HG02852 (cell line): ENCODE data around the gene BCOR.

ENCODE experiments used
- ATAC-seq: cut with Tn5 transposase; IDR thresholded peaks from one replicate; pipeline ENCODE4 v1.9.1; 2021; ENCODE audit warnings: mild to moderate bottlenecking, moderate library complexity; ENCODE audit not compliant: unreplicated experiment

The BCOR gene

GRCh38 chrX:40097504-40098263 lies at the start of gene BCOR:
TSS of gene BCOR (minus strand) at chrX:40097958. CDS start at chrX:40077929, 20,029 bp downstream.
- ATAC-seq = no peak

DNA sequence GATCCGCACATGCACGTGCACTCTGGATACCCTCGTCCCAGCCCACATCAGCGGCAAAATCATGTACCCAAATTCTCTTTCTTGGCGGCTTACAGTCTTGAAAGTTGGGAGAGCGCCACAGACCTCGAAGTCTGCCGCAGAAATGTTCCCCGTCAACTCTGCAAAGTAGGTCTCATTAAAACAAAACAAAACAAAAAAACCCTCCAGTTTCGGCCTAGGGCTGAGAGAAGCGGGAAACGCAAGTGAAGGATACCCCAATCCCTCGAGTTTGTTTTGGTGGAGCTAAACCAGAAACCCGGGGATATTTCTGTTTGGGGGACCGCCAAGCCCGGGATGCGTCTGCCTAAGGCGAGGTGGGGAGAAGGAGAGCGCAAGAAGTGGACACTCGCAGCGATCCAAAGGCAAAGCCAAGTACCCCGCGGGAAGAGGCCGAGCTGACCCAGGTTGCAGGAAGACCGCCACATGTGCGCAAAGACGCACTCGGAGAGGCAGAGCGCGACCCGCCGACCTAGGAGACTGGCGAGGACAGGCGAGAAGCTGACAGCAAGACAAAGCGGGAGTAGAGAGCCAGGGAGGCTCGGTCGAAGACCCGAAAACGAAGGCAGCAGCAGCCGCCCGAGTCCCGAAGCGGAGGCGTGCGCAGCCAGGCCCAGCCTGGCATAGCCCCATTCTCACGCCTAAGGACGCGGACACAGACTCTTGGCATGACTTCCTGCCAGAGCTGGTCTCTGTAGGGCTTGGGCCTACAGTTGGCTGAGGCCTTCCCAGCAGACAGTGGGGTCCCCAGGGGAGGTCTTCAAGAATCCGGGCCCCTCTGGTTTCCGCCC lies 49.6 kb upstream of the BCOR start:
- no peak for ATAC-seq

DNA sequence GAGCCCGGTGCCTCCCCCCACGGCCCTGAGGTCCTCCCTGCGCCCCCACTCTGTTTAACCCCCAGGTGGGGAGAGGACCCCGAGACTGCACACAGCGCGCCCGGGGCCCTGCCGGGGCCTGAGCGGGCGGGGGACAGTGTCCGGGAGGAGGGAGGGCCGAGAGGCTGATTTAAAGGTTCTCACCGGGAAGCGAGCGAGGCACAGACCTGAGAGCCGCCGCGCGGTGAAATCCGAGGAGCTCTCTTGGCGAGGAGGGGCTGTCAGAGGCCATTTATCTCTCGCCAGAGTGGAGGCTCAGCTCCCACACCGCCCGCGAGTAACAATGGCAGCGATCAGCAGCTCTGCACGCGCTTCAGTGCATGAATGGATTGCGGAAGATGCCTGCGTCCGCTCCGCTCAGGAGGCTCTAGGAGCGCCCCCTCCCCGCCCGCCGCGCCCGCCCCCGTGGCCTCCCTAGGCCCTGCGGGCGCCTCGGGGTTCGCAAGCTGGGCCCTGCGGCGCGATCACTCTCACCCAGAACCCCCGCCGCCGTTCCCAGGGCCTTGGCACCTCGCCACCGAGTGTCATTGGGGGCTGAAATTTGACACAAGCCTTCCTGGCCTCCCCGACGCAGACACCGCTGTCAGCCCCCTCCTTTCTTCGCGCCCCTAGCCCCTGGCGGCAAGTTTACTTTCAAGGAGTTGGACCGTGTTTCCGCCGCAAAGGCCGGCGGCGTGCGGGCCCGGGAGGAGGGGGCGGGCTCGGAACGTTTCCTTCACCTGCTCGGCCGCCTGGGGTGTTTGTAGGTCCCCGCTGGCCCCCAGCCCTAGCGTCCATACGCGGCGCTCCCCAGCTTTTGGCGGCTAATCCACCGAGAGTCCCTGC lies 48.7 kb upstream of the BCOR start:
- peak; percentile 45 for ATAC-seq

DNA sequence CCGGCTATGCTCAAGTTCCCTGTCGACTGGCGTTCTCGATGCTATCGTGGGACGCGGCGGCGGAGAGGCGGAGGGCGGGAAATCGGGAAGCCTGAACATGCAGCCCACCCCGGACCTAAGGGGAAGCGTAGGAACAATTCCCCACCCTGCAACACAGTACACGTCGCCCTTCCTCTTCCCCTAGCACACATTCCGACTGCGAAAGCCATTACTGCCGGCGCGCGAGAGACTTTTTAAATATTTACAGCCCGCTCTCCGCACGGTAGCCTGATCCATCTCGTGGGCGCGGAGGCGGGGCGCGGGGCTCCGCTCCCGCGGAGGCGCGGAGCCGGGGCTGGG lies 48.1 kb upstream of the BCOR start:
- peak; percentile 24 for ATAC-seq

DNA sequence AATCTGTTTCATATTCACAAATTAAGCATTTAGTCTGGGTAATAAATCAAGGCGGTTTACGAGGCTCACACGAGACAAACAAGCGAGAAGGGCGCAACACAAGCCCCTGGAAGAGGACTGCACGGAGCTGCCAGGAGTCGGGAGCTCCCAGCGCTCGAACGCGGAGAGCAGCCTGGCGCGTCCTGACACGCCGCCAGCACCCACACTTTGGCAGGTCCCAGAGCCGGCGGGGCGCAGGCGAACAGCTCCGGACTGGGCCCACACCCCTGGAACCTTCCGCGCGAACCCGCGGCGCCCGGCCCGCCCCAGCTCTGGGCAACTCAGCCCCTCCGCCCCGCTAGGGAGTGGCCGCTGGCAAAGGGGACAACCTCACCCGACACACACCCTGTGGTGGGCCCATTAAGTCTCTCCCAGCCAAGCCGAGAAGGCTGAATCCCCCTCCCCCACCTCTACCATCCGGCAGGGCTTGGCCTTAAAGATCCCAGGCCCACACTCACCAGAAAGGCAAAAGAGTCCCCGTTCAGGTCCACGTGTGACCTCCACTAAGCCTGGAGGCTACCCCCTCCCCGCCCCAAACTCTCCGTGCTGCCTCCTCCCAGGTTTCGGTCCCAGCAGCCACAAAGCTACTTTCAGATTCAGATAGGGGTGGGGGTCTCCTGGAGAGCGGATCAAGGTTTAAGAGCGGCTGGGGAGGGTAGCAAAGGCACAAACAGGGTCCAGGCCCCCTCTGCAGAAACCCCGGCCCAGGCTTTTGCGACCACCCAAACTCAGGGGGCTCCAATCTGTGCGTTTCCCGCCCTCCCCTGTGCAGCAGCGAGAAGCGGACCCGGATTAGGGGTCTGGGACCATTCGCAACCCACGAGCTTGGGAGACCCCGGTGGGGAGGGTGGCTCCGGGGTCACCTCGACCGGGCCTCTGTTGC lies 47.5 kb upstream of the BCOR start:
- no peak for ATAC-seq

- ATAC-seq = no peak
These were observed 46.8 kb upstream of the BCOR start for GRCh38 chrX:40144576-40144975.

- ATAC-seq = no peak
These were observed 46.2 kb upstream of the BCOR start for GRCh38 chrX:40143987-40144386.

DNA sequence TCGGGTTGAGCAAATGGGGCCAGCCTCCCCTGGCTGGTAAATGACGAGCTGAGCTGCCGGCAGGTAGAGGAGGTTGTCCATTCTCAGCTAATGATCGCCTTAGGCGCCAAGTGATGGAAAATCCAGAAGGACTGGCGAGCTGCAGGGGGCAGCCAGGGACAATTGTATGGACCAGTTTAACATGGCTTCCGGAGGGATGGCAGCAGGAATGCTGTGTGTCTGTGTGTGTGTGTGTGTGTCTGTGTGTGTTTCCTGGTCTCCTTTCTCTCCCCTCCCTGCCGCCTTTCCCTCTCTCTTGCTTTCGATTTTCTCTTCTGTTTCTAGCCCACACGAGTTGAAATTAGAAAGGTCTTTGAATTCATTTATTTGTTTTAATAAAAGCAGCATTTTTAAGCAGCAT lies 45.2 kb upstream of the BCOR start:
- no peak for ATAC-seq

- no peak for ATAC-seq
These were observed 44.7 kb upstream of the BCOR start for GRCh38 chrX:40142417-40142816.

DNA sequence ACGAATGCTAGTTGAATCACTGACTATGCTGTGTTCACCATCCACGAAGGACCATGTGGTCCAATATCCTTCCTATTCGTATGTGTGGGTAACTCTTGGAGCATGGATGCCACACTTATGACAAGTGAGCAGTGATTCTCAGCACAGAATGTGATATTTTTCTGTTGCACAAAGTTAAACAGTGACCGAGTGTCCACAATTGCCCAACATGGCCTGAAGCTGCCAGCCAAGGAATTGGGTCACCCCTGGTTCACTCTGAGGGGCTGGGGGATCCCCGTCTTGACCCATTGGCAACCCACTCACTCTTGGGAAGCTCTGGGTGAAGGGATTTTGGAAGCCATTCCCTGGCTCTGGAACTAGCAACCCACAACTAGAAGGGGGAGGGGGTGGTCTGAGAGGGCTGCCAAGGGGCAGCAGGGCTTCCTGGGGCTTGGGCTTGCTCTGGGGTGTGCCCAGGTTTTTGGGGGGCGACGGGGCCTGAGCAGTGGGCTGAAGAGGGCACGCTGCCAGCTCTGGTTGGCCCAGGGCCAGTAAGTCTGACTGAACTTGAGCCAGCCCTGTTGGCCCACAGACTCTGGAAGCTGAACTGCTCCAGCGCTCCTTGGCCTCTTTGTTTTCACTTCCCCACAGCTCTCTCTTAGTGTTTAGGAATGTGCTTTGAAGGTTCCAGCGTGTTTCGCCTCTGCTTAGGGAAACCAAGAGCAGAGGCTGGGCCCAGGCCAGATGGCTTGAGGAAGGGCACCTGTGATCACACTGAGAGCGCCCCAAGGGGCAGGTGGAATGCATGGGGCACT lies 43.1 kb upstream of the BCOR start:
- no peak for ATAC-seq

DNA sequence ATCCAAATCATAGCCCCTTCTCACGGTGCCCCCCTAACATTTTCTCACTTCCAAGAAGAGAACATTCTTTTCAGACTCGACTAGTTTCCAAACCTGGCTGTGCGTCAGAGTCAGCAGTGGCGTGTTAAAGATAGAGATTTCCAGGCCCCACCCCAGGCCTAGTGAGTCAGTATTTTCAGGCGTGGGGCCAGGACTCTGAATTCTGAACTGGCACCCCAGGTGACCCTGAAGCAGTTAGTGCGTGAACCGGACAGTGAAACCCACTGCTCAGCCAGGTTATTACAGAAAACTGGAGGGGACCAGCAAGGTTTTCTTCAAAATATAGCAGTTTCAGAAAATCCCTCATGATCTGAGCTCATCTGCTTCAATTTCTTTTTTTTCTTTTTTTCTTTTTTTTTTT lies 35.0 kb upstream of the BCOR start:
- no peak for ATAC-seq

DNA sequence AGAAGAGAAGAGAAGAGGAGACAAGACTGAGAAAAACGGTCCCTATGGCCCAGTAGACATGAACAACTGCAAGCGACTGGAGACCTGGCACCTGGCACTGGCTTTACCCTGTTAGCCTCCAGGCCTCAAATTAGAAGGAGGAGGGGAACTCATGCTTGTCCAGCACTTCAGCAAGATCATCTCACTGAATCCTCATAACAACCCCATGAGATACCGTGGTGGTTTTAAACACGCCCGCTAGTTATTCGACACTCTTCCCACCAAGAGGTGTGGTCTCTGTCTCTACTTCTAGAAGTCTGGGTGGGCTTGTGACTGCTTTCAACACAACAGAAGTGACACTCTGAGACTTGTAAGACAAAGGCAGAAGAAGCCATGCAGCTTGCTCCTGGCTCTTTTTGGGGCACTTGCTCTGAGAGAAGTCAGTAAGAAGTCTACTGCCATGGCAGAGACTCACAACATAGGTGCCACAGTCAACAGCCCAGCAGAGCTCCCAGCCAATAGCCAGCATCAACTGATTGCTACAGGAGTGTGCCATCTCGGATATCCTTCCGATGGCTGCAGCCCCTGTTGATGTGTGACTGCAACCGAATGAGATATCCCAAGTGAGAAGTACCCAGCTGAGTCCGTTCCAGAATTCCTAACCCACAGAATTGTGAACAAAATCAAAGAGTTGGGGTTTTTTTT lies 34.0 kb upstream of the BCOR start:
- no peak for ATAC-seq

- ATAC-seq = no peak
These were observed 32.4 kb upstream of the BCOR start for GRCh38 chrX:40130207-40130606.

- ATAC-seq = no peak
These were observed 29.3 kb upstream of the BCOR start for GRCh38 chrX:40127052-40127451.

GRCh38 chrX:40122487-40122886 lies 24.7 kb upstream of the BCOR start:
- ATAC-seq = no peak

DNA sequence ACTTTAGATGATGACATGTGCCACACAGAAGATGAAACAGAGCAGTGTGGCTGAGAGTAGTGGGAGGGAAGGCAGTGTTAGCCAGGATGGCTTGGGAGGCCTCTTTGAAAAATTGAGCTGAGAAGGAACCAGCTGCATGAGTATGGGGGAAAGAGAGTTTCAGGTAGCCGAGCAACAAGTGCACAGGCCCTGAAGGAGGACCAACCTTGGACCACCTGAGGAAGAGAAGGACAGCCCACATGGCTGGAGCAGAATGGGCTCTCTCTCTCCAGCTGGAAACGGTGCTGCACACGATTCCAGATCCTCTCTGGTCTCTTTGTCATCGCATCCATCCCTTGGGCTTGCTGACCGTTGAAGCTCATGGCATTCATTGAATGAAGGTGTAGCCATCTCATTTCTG lies 23.9 kb upstream of the BCOR start:
- no peak for ATAC-seq

GRCh38 chrX:40120838-40121580 lies 23.3 kb upstream of the BCOR start:
- ATAC-seq = no peak

DNA sequence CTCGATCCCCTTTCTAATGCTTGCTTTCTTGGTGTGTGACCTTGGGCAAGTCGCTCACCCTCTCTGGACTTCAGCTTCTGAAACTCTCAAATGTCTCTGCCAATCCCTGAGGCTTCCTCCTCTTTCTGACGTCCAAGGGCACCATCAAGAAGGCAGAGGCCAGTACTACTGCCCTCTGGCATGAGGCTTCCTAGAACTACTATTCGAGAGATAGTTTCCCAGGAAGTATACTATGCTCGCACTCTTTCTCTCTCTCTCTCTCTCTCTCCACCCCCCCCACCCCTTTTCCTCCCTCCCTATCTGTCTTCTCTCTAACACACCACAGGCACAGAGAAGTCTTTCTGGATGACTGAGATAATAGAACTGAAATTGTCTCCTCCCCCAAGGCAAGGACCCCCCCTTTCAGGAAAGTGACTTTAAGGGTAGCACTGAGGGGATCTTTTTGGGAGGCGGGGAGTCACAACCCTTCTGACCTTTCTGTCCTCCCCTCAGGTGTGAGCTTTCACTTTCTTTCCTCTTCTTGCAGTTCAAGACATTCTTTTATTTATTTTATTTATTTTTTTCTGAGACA lies 20.0 kb upstream of the BCOR start:
- no peak for ATAC-seq
